NCI-H1436 (cell line): Measurements from ENCODE around the gene TSGA10.
"Not testable (repeated sequence)": the region's sequence is repeated elsewhere in the genome, so short reads cannot be mapped to it uniquely, and the experiment has no call there.

ENCODE experiments used
- DNase-seq: peaks from one replicate; lab custom pipeline; 2025; lab: John Stamatoyannopoulos, UW

The TSGA10 gene

DNA sequence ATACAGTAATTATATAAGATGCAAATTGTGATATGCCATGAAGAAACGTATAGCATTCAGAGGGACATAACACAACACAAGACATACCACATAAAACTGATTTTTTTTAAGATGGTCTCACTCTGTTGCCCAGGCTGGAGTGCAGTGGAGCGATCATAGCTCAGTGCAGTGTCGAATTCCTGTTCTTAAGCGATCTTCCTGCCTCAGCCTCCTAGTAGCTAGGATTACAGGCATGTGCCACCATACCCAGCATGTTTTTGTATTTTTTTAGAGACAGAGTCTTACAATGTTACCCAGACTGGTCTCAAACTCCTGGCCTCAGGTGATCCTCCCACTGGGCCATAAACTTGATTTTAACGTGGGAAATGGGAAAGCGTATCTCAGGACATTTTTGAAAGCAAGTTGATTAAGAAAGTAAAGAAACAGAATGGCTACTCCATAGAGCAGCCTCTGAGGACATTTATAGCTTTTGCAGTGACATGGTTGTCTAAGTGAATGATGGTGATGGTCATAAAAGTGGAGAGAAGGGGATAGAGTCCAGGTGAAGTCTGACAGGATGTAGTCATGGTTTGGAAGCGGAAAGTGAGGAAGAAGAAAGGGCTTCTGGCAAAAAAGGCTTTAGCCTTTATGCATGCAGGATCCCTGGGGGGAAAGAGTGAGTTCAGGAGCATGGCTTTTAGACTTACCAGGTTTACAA is 2.4 kb downstream of the TSGA10 start:
- no peak for DNase-seq

GRCh38 chr2:99150706-99151105 is 4.0 kb downstream of the TSGA10 start:
- DNase-seq: no peak

GRCh38 chr2:99141110-99142108 is 13.3 kb downstream of the TSGA10 start, which contains the start of gene C2orf15:
C2orf15 (plus strand) TSS chr2:99141707; CDS start chr2:99150559, 8,852 bp downstream.
- DNase-seq: peak; percentile 97

- DNase-seq: no peak
These were observed 14.0 kb downstream of the TSGA10 start for GRCh38 chr2:99140860-99141109.

DNA sequence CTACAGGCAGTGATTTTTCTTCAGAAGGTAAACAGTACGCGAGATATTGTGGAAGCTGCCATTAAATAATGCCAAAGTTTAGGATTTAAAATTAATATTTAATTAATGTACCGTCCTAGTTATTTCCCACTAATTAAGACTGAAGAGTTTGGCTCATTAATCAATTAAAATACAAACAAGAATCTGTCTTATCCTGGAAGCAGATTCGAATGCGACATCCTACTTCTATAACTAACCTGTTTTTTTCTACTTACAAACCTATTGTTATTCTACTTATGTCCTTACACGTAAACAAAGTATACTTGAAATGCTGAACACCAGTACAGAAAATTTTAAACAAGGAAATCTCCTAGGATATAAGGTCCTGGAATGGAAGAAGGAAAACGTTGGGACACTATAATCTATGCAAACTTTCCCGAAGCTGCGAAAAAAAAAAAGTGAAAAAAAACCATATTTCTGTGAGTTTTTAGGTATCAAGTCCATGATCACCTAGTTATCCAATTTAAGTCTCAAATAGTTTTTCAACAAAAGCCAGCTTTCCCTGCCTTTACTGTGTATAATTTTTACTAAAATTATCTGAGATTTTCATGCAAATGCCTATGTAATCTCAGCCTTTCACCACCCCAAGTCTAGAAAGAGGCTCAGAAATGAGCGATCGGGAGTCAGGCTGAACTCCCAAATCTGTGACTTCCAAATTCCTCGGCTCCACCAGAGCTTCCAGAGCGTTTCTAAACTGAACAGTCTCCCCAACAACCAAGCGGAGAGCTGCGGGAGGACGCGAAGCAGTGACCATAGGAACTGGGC is 14.5 kb downstream of the TSGA10 start:
- DNase-seq: peak; percentile 2

DNA sequence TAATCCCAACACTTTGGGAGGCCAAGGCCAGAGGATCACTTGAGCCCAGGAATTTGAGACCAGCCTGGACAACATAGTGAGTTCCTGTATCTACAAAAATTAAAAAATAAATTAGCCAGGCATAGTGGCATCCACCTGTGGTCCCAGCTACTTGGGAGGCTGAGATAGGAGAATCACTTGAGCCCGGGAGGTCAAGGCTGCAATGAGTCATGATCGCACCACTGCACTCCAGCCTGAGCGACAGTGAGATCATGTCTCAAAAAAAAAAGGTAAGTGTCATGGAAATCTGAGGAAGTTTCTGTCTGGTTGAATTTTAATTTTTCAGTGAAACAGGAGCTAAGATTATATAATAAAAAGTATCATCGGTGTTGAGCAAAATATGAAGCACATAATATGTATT is 15.7 kb downstream of the TSGA10 start:
- no peak for DNase-seq

DNA sequence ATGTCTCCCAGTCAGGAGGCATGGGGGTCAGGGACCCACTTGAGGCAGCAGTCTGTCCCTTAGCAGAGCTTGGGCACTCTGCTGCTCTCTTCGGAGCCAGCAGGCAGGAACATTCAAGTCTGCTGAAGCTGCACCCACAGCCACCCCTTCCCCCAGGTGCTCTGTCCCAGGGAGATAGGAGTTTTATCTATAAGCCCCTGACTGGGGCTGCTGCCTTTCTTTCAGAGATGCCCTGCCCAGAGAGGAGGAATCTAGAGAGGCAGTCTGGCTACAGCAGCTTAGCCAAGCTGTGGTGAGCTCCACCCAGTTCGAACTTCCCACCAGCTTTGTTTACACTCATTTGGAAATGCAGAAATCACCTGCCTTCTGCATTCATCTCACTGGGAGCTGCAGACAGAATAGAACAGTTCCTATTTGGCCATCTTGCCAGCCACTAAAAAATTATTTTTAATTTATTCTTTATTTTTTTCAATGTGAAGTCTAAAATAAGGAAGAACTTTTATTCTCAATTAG is 19.6 kb downstream of the TSGA10 start:
- not testable (repeated sequence) for DNase-seq

GRCh38 chr2:99127981-99128380 is 26.8 kb downstream of the TSGA10 start:
- no peak for DNase-seq

GRCh38 chr2:99112617-99113016 is 42.1 kb downstream of the TSGA10 start:
- DNase-seq: no peak

DNA sequence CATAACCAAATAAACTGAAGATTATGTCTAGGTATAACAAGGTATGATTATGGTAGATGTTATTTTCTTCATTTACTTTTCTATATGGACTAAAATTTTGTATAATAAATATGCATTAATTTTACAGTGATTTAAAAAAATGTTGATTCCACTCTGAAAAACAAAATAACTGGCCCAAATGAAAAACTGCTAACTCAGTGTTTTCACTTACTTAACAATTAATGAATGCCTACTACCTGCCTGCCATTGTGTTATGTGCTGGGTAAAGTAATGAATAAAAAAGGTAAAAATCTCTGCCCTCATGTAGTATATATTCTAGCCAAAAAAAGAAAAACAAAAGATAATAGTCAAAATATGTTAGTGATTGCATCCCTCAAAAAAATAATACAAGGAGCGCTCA is 42.8 kb downstream of the TSGA10 start:
- no peak for DNase-seq

DNA sequence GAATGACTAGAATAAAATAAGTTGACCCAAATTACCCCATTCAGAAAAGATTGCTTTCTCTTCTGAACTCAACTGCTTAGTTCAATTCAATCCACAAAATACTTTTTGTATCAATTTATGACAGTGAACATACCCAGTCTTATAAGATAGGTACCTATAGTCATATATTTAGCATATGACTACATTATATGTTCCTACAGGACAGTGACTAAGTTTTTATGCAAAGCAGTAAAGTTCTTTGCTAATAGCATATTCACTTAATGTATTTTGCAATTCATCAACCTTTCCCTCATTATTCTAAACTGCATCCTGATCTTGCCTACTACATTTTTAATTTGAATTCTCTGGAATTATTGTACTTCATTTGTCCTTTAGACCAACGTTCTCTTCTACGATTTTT is 43.5 kb downstream of the TSGA10 start:
- DNase-seq: no peak

- no peak for DNase-seq
These were observed 47.8 kb downstream of the TSGA10 start for GRCh38 chr2:99106913-99107312.

DNA sequence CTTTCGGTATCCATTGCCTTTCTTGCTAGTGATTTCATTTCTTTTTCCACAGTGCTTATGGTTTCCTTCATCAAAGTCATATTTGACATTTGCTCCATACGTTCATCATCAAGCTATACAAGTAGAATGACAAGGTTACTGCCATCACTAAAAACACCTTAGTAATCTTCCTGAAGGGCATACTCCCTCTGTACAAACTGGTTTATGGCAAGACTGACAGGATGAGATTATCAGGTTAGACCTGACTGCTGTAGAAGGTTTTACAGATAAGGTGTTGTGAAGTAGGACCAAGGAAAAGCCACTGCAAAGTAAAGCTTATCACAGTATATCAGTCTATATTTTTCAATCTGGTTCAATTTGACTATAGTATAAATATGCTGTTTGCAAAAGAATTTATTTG is 50.7 kb downstream of the TSGA10 start:
- DNase-seq: no peak

DNA sequence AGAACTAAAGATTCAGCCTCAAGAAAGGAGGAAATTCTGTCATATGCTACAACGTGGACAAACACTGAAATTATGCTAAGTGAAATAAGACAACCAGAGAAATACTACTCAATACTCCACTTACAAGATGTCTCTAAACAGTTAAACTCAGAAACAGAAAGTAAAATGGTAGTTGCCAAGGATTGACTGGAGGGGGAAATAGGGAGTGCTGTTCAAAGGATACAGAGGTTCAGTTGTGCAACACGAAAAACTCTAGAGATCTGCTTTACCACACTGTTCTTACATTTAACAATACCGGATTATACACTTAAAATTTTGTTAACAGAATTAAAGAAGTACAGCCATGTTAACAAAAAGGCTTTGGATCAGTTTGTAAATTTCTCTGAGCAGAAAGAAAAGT is 53.0 kb downstream of the TSGA10 start:
- DNase-seq: no peak

- DNase-seq: no peak
These were observed 58.0 kb downstream of the TSGA10 start for GRCh38 chr2:99096728-99097127.

DNA sequence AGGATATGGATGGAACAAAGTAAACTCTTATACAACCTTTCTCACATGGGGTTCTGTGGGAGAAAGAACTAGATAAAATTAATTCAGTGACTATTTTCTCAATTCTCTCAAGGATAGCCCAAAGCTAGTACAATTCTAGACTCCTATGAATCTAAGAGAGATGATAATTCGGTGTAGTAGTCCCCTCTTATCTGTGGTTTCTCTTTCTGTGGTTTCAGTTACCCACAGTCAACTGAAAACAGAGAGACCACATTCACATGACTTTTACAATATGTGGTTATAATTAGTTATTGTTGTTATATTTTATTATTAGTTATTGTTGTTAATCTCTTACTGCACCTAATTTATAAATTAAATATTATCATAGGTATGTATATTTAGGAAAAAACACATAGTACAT is 66.7 kb downstream of the TSGA10 start:
- no peak for DNase-seq

GRCh38 chr2:99086385-99086784 is 68.4 kb downstream of the TSGA10 start:
- DNase-seq: no peak

DNA sequence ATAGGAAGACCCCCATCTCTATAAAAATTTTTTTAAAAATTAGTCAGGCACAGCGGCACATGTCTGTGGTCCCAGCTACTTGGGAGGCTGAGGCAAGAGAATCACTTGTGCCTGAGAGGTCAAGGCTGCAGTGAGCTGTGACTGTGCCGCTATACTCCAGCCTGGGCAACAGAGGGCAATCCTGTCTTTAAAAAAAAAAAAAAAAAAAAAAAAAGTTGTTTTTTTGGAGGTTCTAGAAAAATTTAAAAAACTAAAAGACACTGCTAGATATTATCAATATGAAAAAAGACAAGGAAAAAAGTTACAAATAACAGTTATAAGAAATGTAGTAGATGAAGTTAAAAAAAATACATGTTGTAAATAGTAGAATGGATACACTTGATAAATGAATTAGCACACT is 69.3 kb downstream of the TSGA10 start:
- DNase-seq: no peak

DNA sequence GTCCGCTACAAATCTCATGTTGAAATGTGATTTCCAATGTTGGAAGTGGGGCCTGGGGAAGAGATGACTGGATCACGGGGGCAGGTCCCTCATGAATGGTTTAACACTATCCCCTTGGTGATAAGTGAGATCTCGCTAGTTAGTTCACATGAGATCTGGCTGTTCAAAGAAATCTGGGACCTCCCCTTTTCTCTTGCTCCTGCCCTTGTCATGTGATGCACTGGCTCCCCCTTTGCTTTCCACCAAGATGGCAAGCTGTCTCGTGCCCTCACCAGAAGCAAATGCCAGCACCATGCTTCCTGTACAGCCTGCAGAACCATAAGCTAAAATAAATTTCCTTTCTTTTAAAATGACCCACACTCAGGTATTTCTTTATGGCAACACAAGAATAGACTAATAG is 70.5 kb downstream of the TSGA10 start:
- no peak for DNase-seq

GRCh38 chr2:99081891-99082290 is 72.9 kb downstream of the TSGA10 start:
- no peak for DNase-seq

- DNase-seq: no peak
These were observed 75.5 kb downstream of the TSGA10 start for GRCh38 chr2:99079226-99079625.

DNA sequence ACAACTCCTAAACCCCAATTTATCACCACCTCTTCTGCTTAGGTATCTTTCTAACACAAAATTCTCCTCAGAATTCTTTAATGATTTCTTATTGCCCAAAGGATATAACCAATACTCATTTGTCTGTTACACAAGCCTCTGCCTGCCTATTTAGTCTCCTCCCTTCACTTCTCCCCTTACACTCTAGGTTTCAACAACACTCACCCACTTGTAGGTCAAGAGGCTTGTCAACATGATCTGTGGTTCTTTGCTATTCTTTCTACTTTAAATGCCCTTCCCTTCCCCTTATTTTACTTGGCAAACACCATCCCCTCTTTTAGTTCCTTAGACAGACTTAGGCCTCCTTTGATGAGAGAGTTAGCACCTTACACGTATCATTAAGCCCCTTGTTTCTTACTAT is 82.2 kb downstream of the TSGA10 start:
- DNase-seq: peak; percentile 11
